OCI-LY7 (cell line): ENCODE measurements around the gene ASB15. TPM values are rescaled to one million over a fixed set of nuclear protein-coding genes. Genes with fewer than 3 reads are reported as not detected.

ENCODE experiments used
- BruUV-seq: library from RNA; stranded (reverse); fragments of 400-500 nt; replicated peaks from 2 replicates; lab custom pipeline; 2021; lab: Mats Ljungman, UMichigan
- CTCF ChIA-PET: fragments of 300-600 bp; sonication (Branson Sonifier 250); formaldehyde crosslinking; loops from one replicate; lab custom pipeline; 2022; ENCODE audit warnings: antibody characterized with exemption; ENCODE audit not compliant: unreplicated experiment; lab: Charles Lee
- POLR2A ChIA-PET: fragments of 300-600 bp; sonication (Branson Sonifier 250); formaldehyde crosslinking; loops from one replicate; lab custom pipeline; 2022; ENCODE audit warnings: antibody characterized with exemption; lab: Charles Lee
- DNase-seq: peaks from one replicate; pipeline ENCODE4 v3.0.0-alpha.2; 2015; ENCODE audit warnings: low spot score
- H2AFZ ChIP-seq: fragments of 200-600 bp; sonication (generic), shearing (Covaris generic); 2 replicates; pipeline ENCODE4 v1.6.1; 2014; ENCODE audit warnings: mild to moderate bottlenecking, antibody characterized with exemption, low read length, moderate library complexity
- H3K27ac ChIP-seq: fragments of 200-600 bp; sonication (generic); 2 replicates; pipeline ENCODE4 v1.5.1; 2014; ENCODE audit warnings: mixed run types, low read depth, mild to moderate bottlenecking, moderate library complexity, low read length, inconsistent platforms; ENCODE audit not compliant: poor library complexity, severe bottlenecking
- H3K36me3 ChIP-seq: fragments of 200-600 bp; sonication (generic); 2 replicates; pipeline ENCODE4 v1.6.1; 2014; ENCODE audit warnings: mild to moderate bottlenecking, antibody characterized with exemption, low read length, moderate library complexity, mixed read lengths; ENCODE audit not compliant: insufficient read depth
- H3K4me1 ChIP-seq: fragments of 200-600 bp; sonication (generic); 2 replicates; pipeline ENCODE4 v1.5.1; 2014; ENCODE audit warnings: mild to moderate bottlenecking, low read length; ENCODE audit not compliant: insufficient read depth, poor library complexity, severe bottlenecking
- H3K4me2 ChIP-seq: fragments of 200-600 bp; sonication (generic); 2 replicates; pipeline ENCODE4 v1.6.1; 2014; ENCODE audit warnings: mild to moderate bottlenecking, low read length
- H3K4me3 ChIP-seq: fragments of 200-600 bp; sonication (generic); 2 replicates; pipeline ENCODE4 v1.5.1; 2014; ENCODE audit warnings: mild to moderate bottlenecking, low read depth, low read length; ENCODE audit not compliant: poor library complexity, severe bottlenecking
- H3K79me2 ChIP-seq: fragments of 200-600 bp; sonication (generic); 2 replicates; pipeline ENCODE4 v1.6.1; 2016; ENCODE audit warnings: low read depth, mild to moderate bottlenecking, low read length, moderate library complexity, mixed read lengths; ENCODE audit not compliant: insufficient read depth
- H3K9me2 ChIP-seq: fragments of 200-600 bp; sonication (generic); 2 replicates; pipeline ENCODE4 v1.6.1; 2016; ENCODE audit warnings: mild to moderate bottlenecking, low read length, mixed read lengths; ENCODE audit not compliant: insufficient read depth
- H3K9me3 ChIP-seq: fragments of 200-600 bp; sonication (generic); 2 replicates; pipeline ENCODE4 v1.6.1; 2014; ENCODE audit warnings: mild to moderate bottlenecking, mixed run types, low read length, mixed read lengths
- H4K20me1 ChIP-seq: fragments of 200-600 bp; sonication (generic); 2 replicates; pipeline ENCODE4 v1.6.1; 2014; ENCODE audit warnings: mild to moderate bottlenecking, antibody characterized with exemption, low read length, moderate library complexity, mixed read lengths; ENCODE audit not compliant: insufficient read depth
- CTCF ChIP-seq: fragments of 200-600 bp; sonication (generic); conservative IDR thresholded peaks from 2 replicates; pipeline ENCODE4 v1.5.1; 2014; ENCODE audit warnings: mild to moderate bottlenecking, antibody characterized with exemption, low read length, moderate library complexity, mixed read lengths
- EZH2phosphoT487 ChIP-seq: fragments of 200-600 bp; sonication (generic); IDR thresholded peaks from 2 replicates; pipeline ENCODE4 v1.6.1; 2018; ENCODE audit warnings: low read depth, borderline replicate concordance, mild to moderate bottlenecking, mixed run types, antibody characterized with exemption, low read length, moderate library complexity, mixed read lengths
- intact Hi-C: fragments of 100-400 bp; cut with micrococcal nuclease; formaldehyde crosslinking; loops from one replicate; pipeline ENCODE4 v1.10.0; 2022; ENCODE audit not compliant: unreplicated experiment
- total RNA-seq, 2 experiments: library from RNA; depleted of rRNA in 1 of 2; stranded (reverse); fragments of >200 nt in 1 of 2; shearing (Covaris generic) in 1 of 2; gene quantifications; 2 replicates each; pipeline ENCODE4 v1.2.3, GENCODE V29; 2014 to 2022

ASB15 gene
- total RNA-seq, 2 experiments from 2014 or later: not detected

GRCh38 chr7:123588376-123588775, 13.2 kb upstream of the ASB15 start:
- Histone ChIP-seq H3K27ac (no peak overlapping the region), H3K4me2 (no peak overlapping the region), H3K36me3 (no peaks in the 10 kb centered on the region), H2AFZ (no peak overlapping the region), H3K4me3 (no peak overlapping the region), H3K9me2 (no peaks in the 10 kb centered on the region), H3K4me1 (no peaks in the 10 kb centered on the region), H4K20me1 (no peaks in the 10 kb centered on the region), H3K9me3 (no peaks in the 10 kb centered on the region), H3K79me2 (no peaks in the 10 kb centered on the region)
- TF ChIP-seq CTCF (no peak), EZH2phosphoT487 (no peak)
- BruUV-seq: no TSS peak
- no peak for DNase-seq
- intact Hi-C loops: no loop called here
- ChIA-PET CTCF (no interaction called here), POLR2A (no interaction called here)

- Histone ChIP-seq H3K4me2 (no peak overlapping the region), H3K4me1 (no peaks in the 10 kb centered on the region), H4K20me1 (no peaks in the 10 kb centered on the region), H2AFZ (no peak overlapping the region), H3K36me3 (no peaks in the 10 kb centered on the region), H3K27ac (no peak overlapping the region), H3K9me2 (no peaks in the 10 kb centered on the region), H3K9me3 (no peaks in the 10 kb centered on the region), H3K79me2 (no peaks in the 10 kb centered on the region), H3K4me3 (no peak overlapping the region)
- CTCF ChIA-PET: no interaction called here
- TF ChIP-seq EZH2phosphoT487: no peak
- no peak for TF ChIP-seq CTCF
- DNase-seq: no peak
- BruUV-seq: no TSS peak
- POLR2A ChIA-PET: no interaction called here
- intact Hi-C loops: no loop called here
Measured at GRCh38 chr7:123594813-123595241, 6.8 kb upstream of the ASB15 start.

GRCh38 chr7:123598657-123599056, 3.0 kb upstream of the ASB15 start:
- Histone ChIP-seq H3K4me2 (no peak overlapping the region), H3K27ac (no peak overlapping the region), H3K9me3 (no peaks in the 10 kb centered on the region), H3K4me3 (no peak overlapping the region), H2AFZ (no peak overlapping the region), H4K20me1 (no peaks in the 10 kb centered on the region), H3K79me2 (no peaks in the 10 kb centered on the region), H3K4me1 (no peaks in the 10 kb centered on the region), H3K36me3 (no peaks in the 10 kb centered on the region), H3K9me2 (no peaks in the 10 kb centered on the region)
- BruUV-seq: no TSS peak
- ChIA-PET POLR2A (interaction anchor here (0.7 kb wide), 1 partner anchor 174 kb away, joined by 3 read pairs; no protein-coding TSS in a partner anchor), CTCF (no interaction called here)
- intact Hi-C loops: no loop called here
- DNase-seq: no peak
- TF ChIP-seq CTCF (no peak), EZH2phosphoT487 (no peak)
